Lung (tissue), 12 donors: ENCODE measurements around the gene NCKAP5L. TPM values are rescaled to one million over a fixed set of nuclear protein-coding genes. Genes with fewer than 3 reads are reported as not detected.

Experiments
- ATAC-seq: fragments of 200-7000 bp; cut with Tn5 transposase; one replicate; pipeline ENCODE4 v1.9.1; 2020; ENCODE audit warnings: moderate number of reproducible peaks; ENCODE audit not compliant: insufficient read depth, low FRiP score
- DNase-seq, 3 donors: peaks; one replicate each; pipeline ENCODE4 v3.0.0-alpha.2; 2013 to 2017
- H3K27ac ChIP-seq, 2 donors: one replicate each; pipeline ENCODE4 v1.5.1; 2013; ENCODE audit warnings: mild to moderate bottlenecking in 2 of 2, moderate library complexity in 2 of 2, control low read depth in 1 of 2, inconsistent platforms in 1 of 2, low read depth in 1 of 2, low read length in 1 of 2
- H3K27me3 ChIP-seq, 3 donors: one replicate each; pipeline ENCODE4 v1.5.1; 2013; ENCODE audit warnings: low read length in 2 of 3; ENCODE audit not compliant: control insufficient read depth in 3 of 3, insufficient read depth in 3 of 3
- H3K36me3 ChIP-seq, 4 donors: one replicate each; pipeline ENCODE4 v1.5.1; 2013; ENCODE audit warnings: low read length in 4 of 4, mild to moderate bottlenecking in 1 of 4, moderate library complexity in 1 of 4; ENCODE audit not compliant: control insufficient read depth in 4 of 4, insufficient read depth in 4 of 4
- H3K4me1 ChIP-seq, 5 donors: one replicate each; pipeline ENCODE4 v1.5.1; 2013; ENCODE audit warnings: low read length in 5 of 5, mild to moderate bottlenecking in 2 of 5, moderate library complexity in 1 of 5; ENCODE audit not compliant: control insufficient read depth in 5 of 5, insufficient read depth in 5 of 5
- H3K4me3 ChIP-seq: one replicate; pipeline ENCODE4 v1.5.1; 2013; ENCODE audit warnings: mild to moderate bottlenecking, control low read depth, moderate library complexity
- H3K9ac ChIP-seq, 2 donors: one replicate each; pipeline ENCODE4 v1.5.1; 2013; ENCODE audit warnings: low read length in 2 of 2, control low read depth in 1 of 2; ENCODE audit not compliant: insufficient read depth in 1 of 2
- H3K9me3 ChIP-seq, 4 donors: one replicate each; pipeline ENCODE4 v1.5.1; 2013; ENCODE audit warnings: low read length in 3 of 4, mild to moderate bottlenecking in 1 of 4, moderate library complexity in 1 of 4; ENCODE audit not compliant: control insufficient read depth in 4 of 4, insufficient read depth in 3 of 4
- WGBS, 2 donors: extraction: QIAGEN DNeasy Blood & Tissue Kit; methylation state at CpG; one replicate each; pipeline ENCODE4 v1.1.7; 2013; 5-methylcytosine and 5-hydroxymethylcytosine counted together
- polyA plus RNA-seq, 2 donors: library from polyadenylated mRNA; stranded (reverse); fragments of 200-250 nt; gene quantifications; one replicate each; pipeline ENCODE4 v1.2.1, GENCODE V29; 2013
- total RNA-seq, 2 donors: library from RNA; depleted of rRNA in 1 of 2; stranded (reverse); fragments of >200 nt in 1 of 2; gene quantifications; one replicate each; pipeline ENCODE4 v1.2.1, GENCODE V29; 2014 to 2021
- TF ChIP-seq, protein P1 (sequence below): IDR thresholded peaks from 2 replicates; pipeline ENCODE4 v1.5.1; 2012; ENCODE audit warnings: mild to moderate bottlenecking; ENCODE audit errors: control extremely low read depth, extremely low read depth
- donor health status: control.
- donor health status: control.
- donor health status: Bipolar disorder and iron deficiency.
- donor health status: healthy.
- donor health status: DM: yes; HTN: yes; CAD: no.

Gene NCKAP5L
- total and polyA plus RNA-seq, 4 donors: 15.7 to 30.8 (median 20.1) TPM

DNA sequence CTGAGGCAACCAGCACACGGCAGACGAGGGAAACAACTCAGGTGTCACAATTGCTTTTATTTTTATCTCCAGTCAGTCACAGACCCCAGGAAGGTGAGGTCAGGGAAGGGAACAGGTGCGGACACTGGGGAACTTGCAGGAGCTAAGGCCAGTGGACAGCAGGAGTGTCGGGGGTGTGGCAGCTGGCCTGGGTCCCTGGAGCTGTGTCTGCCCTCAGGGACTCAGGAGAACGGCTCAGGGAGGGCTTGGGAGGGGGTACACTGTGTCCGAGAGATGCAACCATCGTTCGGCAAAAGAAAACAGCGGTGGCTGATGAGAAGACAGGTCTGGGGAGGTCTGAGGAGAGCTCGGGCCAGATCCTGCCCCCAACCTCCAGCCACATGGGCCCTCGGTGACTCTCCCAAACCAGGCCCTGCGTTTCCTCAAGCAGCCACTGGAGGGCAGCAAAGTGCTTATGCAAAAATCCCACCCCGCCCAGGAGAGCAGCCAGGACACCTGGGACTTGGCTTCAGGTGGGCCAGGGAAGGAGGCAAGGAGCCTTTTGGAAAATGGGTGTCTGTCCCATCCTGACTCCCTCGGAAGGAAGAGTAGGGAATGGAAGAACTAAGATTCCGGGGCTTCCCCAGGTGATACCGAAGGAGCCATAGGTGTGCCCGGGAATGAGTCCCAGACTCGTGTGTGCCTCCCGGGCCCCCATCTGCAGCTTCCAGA lies 38.8 kb upstream of the NCKAP5L start:
- 35 to 46% methylated on average over 19 of the region's 19 CpGs for WGBS, 2 donors
- H3K9ac ChIP-seq: no peak overlapping the region
- H3K9me3 ChIP-seq: no peaks in the 10 kb centered on the region
- TF ChIP-seq, protein P1, sequence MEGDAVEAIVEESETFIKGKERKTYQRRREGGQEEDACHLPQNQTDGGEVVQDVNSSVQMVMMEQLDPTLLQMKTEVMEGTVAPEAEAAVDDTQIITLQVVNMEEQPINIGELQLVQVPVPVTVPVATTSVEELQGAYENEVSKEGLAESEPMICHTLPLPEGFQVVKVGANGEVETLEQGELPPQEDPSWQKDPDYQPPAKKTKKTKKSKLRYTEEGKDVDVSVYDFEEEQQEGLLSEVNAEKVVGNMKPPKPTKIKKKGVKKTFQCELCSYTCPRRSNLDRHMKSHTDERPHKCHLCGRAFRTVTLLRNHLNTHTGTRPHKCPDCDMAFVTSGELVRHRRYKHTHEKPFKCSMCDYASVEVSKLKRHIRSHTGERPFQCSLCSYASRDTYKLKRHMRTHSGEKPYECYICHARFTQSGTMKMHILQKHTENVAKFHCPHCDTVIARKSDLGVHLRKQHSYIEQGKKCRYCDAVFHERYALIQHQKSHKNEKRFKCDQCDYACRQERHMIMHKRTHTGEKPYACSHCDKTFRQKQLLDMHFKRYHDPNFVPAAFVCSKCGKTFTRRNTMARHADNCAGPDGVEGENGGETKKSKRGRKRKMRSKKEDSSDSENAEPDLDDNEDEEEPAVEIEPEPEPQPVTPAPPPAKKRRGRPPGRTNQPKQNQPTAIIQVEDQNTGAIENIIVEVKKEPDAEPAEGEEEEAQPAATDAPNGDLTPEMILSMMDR: peak; percentile 95
- peak; percentile 71 to 77 (median 74) for DNase-seq
- no peaks in the 10 kb centered on the region for H3K27me3 ChIP-seq
- peak; percentile 67 for ATAC-seq
- peak overlapping the region in 1 of 2 donors; percentile 37 for H3K27ac ChIP-seq
- H3K4me3 ChIP-seq: no peak overlapping the region
- H3K36me3 ChIP-seq: no peaks in the 10 kb centered on the region
- H3K4me1 ChIP-seq: peaks cover 0 to 39% (median 25%) of the 10 kb centered on the region in 5 donors

DNA sequence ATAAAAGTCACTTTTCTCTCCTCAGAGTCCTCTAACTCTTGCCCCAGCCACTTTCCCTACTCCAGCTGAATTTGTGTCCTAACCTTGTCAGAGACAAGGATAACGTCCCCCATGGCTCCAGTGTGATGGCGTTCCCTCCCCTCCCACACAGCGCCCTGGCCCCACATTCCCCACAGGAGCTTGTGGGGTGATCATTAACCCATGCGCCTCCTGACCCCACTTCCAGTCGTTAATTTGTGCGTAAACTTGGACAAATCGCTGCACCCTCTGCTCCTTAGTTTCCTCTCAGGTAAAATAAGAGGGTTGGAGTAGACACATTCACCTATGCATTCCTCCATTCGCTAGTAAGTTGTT lies 37.5 kb upstream of the NCKAP5L start:
- no peak for ATAC-seq
- 81 to 93% methylated on average over 8 of the region's 8 CpGs for WGBS, 2 donors

DNA sequence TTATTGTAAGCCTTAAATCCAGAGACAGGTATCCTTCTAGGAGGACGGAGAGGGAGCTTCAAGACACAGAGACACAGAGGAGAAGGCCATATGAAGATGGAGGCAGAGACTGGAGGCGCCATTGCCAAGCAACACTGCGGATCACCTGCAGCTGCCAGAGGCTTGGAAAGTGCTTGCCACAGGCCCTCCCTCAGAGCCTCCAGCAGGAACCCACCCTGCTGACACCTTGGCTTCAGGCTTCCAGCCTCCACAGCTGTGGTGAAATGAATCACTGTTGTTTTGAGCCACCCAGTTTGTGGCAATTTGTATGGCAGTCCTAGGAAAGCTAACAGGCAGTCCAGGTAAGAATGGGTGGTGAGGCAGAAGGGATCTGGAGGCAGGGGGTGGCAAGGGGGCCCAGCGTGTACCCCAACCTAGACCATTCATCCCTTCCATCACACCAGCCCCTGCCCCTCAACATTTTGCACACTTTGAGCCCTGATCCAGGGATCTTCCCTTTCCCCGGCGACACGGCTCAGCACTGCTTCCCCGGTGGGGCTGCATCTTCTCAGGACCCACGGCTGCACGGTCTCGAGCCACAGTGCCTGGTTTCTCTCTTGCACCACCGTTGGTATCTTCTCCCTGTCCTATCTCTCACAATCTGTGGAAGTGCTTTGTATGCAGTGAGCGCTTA lies 37.0 kb upstream of the NCKAP5L start:
- Histone ChIP-seq H3K4me1 (peaks cover 0 to 37% (median 25%) of the 10 kb centered on the region in 5 donors), H3K36me3 (no peaks in the 10 kb centered on the region), H3K27me3 (no peaks in the 10 kb centered on the region), H3K9ac (no peak overlapping the region), H3K27ac (no peak overlapping the region), H3K4me3 (no peak overlapping the region), H3K9me3 (no peaks in the 10 kb centered on the region)
- TF ChIP-seq, protein P1: no peak
- no peak for ATAC-seq
- DNase-seq: no peak
- WGBS, 2 donors: 89 to 93% methylated on average over 13 of the region's 13 CpGs

More for the DNA sequence above, 37.5 kb upstream of the NCKAP5L start:
- Histone ChIP-seq H3K27ac (no peak overlapping the region), H3K36me3 (no peaks in the 10 kb centered on the region), H3K4me1 (peaks cover 0 to 39% (median 25%) of the 10 kb centered on the region in 5 donors), H3K9me3 (no peaks in the 10 kb centered on the region), H3K4me3 (no peak overlapping the region), H3K9ac (no peak overlapping the region), H3K27me3 (no peaks in the 10 kb centered on the region)
- TF ChIP-seq, protein P1: no peak
- DNase-seq: no peak
